Retinal pigment epithelial cell (primary cell): Measurements from ENCODE around the gene DBH.

Source experiments
- DNase-seq: peaks from one replicate; pipeline ENCODE4 v3.0.0-alpha.2; 2010; ENCODE audit warnings: low read depth
- H3K4me3 ChIP-seq: 2 replicates; pipeline ENCODE4 v1.5.1; 2011; ENCODE audit warnings: mild to moderate bottlenecking, low read length, control low read depth, moderate library complexity
- TF ChIP-seq, protein P1 (sequence below): conservative IDR thresholded peaks from 2 replicates; pipeline ENCODE4 v1.5.1; 2011; ENCODE audit warnings: low read depth, low read length, control low read depth, inconsistent platforms

The DBH gene

GRCh38 chr9:133657120-133657661, 21.0 kb downstream of the DBH start:
- TF ChIP-seq, protein P1, sequence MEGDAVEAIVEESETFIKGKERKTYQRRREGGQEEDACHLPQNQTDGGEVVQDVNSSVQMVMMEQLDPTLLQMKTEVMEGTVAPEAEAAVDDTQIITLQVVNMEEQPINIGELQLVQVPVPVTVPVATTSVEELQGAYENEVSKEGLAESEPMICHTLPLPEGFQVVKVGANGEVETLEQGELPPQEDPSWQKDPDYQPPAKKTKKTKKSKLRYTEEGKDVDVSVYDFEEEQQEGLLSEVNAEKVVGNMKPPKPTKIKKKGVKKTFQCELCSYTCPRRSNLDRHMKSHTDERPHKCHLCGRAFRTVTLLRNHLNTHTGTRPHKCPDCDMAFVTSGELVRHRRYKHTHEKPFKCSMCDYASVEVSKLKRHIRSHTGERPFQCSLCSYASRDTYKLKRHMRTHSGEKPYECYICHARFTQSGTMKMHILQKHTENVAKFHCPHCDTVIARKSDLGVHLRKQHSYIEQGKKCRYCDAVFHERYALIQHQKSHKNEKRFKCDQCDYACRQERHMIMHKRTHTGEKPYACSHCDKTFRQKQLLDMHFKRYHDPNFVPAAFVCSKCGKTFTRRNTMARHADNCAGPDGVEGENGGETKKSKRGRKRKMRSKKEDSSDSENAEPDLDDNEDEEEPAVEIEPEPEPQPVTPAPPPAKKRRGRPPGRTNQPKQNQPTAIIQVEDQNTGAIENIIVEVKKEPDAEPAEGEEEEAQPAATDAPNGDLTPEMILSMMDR: no peak
- no peak overlapping the region for H3K4me3 ChIP-seq
- no peak for DNase-seq

DNA sequence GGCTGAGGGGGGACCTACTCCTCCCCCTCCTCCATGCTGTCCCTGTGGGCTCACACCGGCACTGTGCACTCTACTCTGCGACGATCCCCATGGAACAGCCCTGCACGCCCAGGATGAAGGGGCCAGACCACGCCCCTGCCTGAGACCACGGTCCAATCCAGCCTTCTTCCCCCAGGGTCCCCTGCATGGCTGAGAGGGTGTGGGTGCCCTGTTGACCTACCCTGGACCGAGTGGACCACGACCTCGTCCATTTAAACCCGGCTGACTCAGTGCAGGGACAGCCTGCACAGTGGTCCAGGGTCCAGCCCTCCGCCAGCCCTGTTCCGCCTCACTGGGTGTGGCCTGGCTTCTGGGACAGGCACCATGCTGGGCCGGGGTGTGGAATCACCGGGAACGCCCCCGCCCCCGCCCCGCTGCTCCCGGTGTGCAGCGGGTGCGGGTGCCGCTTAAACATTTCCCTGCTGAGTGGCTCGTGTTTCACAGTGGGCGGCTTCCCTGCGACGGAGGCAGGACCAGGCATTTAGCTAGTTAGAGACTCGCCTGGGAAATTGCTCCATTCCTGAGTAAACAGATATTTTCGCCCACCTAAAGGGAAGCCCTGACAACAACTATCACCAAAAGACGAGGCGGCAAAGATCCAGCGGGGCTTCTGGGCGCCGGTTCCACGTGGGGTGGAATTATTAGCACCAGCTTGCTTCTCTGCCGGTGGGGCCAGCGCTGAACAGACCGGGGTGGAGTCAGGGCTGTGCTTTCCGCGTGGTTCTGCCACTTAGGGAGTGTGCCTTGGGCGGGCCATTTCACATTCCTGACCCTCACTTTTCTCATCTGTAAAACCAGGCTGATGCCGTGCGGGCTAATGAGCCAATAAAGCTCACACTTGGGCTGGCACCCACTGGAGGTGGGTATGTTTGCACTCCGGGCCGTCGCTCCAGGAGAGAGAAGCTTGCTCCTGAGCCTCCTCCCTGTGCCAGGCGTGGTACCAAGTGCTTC, 22.6 kb downstream of the DBH start:
- DNase-seq: no peak
- peak overlapping the region; percentile 10 for H3K4me3 ChIP-seq
- TF ChIP-seq, protein P1: no peak

DNA sequence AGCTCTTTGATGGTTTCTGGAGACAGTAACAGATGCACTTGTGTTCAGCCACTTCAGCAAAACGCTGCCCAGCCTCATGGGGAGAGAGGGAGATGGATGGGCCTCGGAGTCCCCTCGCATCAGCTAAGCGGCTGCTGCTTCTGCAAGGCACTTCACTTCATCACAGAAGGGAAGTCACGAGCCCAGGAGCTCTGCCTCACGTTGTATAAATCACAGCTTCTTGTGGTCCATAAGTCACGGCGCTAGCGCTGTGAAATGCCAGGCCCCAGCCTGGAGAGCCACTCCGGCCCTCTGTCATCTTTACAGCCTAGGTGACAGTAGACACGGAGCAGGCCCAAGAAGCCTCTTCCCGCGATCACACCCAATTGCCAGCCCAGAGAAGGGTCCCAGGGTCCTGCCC, 23.4 kb downstream of the DBH start:
- TF ChIP-seq, protein P1: no peak
- DNase-seq: no peak
- H3K4me3 ChIP-seq: no peak overlapping the region

DNA sequence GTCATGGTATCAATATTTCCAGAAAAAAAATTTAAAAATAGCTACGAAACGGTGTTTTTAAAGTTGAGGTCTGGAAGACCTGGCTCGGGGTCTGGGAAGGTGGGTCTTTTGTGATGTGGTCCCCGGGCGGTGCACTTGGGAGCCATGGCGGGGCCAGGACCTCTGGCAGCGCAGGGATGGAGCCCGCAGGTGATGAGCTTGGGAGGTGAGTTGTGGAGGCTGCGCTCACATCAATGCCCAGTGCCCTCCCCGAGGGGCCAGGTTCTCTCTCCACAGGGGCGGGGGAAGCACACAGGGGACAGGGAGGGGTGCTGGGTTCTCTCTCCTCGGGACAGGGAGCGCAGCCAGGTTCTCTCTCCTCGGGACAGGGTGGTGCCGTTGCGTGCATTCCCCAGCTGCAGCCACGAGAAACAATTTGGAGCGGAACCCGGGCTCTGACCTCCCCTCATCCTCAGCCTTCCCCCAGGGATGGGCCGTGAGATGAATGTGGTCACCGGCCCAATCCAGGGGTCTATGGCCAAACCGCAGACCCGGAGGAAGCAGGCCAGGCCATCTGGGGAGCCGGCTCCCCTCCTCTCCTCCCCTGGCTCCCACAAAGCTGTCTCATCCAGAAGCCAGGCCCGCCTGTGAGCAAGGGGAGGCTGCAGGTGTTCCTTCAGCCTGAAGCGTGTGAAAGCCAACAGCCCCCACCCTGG, 25.8 kb downstream of the DBH start:
- TF ChIP-seq, protein P1: no peak
- H3K4me3 ChIP-seq: no peak overlapping the region
- no peak for DNase-seq

- TF ChIP-seq, protein P1: peak; percentile 27
- no peak for DNase-seq
- no peak overlapping the region for H3K4me3 ChIP-seq
These were observed 28.2 kb downstream of the DBH start for GRCh38 chr9:133664173-133665050.

DNA sequence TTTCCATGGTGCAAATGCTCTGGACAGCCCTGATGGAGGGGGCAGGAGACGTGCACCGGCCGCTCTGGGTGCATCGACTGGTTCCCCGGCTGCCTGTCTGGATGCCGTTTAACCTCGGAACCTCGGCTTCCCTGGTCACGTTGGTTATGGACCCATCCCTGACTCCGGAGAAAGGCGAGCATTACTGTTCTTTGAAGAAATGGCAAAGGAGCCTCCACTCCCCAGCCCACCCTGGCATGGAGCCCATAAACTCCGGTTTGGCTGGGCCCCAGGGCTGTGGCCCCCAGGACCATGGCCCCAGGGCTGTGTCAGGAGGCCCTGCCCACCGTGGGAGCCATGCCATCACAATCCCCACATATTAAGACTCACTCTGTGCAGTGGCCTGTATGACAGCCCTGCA, 28.9 kb downstream of the DBH start:
- DNase-seq: no peak
- H3K4me3 ChIP-seq: no peak overlapping the region
- TF ChIP-seq, protein P1: no peak
